ENCODE measurements around the gene DPP6. TPM values are rescaled to one million over a fixed set of nuclear protein-coding genes. Genes with fewer than 3 reads are reported as not detected.
A peak's percentile ranks its signal among the peaks of the same experiment; 100 is the strongest.

The DPP6 gene
- total and polyA plus RNA-seq, 11 donors = 0.05 to 2.9 (median 0.11) TPM; not detected in 3

DNA sequence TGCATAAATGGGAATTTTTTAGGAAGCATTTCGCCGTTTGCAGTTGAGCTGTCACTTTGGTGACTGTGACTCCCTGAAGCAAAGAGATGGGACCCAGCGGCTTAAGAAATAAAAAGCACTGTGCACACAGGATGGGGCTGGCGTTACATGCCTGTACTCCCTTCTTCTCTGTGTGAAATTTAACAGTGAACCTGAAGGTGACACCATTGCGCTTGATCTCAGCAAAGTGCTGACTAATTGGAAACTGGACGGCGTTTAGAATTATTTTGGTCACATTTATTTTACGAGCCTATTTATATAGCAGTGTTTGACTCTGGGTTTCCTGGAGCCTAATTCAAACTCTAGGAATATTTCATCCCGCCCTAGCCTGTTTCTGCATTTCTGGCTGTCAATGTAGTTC is 804.5 kb downstream of the DPP6 start:
- H3K36me3 ChIP-seq = no peaks in the 10 kb centered on the region

DNA sequence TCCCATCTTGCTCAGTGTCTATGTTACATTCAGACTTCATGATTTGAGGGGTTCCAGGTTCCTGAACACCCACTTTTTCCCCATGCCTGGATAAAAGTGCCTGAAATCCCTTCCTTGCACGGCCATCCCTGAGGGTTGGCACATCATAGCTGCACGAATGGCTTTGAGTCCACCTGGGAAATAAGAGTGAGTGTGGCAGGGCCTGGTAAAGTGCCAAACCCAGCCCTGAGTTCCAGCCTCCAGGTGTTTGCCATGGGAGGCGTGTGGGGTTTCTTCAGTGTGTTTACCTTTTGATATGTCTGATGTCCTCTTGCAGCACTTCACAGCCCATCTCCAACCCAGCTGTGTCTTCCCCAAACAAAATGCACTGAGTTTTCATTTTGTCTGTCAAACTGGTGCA is 805.0 kb downstream of the DPP6 start:
- Histone ChIP-seq H3K36me3 (no peaks in the 10 kb centered on the region), H3K9me3 (peaks cover 0 to 6% (median 0%) of the 10 kb centered on the region in 12 donors), H3K4me1 (no peaks in the 10 kb centered on the region), H3K4me3 (no peak overlapping the region), H3K27me3 (peaks cover 0 to 3% (median 0%) of the 10 kb centered on the region in 9 donors), H3K27ac (no peak overlapping the region)
- TF ChIP-seq POLR2A (IDR thresholded peaks at IDR 0.05) = no peak
- ATAC-seq (no peak), DNase-seq (no peak)
- intact Hi-C loops (cut with DNase I) = no loop called here
- 73 to 86% (median 78%) methylated on average over 2 to 3 of the region's 3 CpGs for WGBS, 4 donors

More for the DNA sequence above, 804.5 kb downstream of the DPP6 start:
- Histone ChIP-seq H3K4me1 (no peaks in the 10 kb centered on the region), H3K27me3 (peaks cover 0 to 3% (median 0%) of the 10 kb centered on the region in 9 donors), H3K9me3 (peaks cover 0 to 6% (median 0%) of the 10 kb centered on the region in 12 donors), H3K4me3 (no peak overlapping the region), H3K27ac (no peak overlapping the region)
- DNase-seq (no peak), ATAC-seq (no peak)
- WGBS, 4 donors = 77 to 82% (median 80%) methylated on average over 9 of the region's 9 CpGs
- intact Hi-C loops (cut with DNase I) = no loop called here
- TF ChIP-seq, protein P1, sequence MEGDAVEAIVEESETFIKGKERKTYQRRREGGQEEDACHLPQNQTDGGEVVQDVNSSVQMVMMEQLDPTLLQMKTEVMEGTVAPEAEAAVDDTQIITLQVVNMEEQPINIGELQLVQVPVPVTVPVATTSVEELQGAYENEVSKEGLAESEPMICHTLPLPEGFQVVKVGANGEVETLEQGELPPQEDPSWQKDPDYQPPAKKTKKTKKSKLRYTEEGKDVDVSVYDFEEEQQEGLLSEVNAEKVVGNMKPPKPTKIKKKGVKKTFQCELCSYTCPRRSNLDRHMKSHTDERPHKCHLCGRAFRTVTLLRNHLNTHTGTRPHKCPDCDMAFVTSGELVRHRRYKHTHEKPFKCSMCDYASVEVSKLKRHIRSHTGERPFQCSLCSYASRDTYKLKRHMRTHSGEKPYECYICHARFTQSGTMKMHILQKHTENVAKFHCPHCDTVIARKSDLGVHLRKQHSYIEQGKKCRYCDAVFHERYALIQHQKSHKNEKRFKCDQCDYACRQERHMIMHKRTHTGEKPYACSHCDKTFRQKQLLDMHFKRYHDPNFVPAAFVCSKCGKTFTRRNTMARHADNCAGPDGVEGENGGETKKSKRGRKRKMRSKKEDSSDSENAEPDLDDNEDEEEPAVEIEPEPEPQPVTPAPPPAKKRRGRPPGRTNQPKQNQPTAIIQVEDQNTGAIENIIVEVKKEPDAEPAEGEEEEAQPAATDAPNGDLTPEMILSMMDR (IDR thresholded peaks at IDR 0.05) = no peak
- TF ChIP-seq POLR2A (IDR thresholded peaks at IDR 0.05) = no peak

DNA sequence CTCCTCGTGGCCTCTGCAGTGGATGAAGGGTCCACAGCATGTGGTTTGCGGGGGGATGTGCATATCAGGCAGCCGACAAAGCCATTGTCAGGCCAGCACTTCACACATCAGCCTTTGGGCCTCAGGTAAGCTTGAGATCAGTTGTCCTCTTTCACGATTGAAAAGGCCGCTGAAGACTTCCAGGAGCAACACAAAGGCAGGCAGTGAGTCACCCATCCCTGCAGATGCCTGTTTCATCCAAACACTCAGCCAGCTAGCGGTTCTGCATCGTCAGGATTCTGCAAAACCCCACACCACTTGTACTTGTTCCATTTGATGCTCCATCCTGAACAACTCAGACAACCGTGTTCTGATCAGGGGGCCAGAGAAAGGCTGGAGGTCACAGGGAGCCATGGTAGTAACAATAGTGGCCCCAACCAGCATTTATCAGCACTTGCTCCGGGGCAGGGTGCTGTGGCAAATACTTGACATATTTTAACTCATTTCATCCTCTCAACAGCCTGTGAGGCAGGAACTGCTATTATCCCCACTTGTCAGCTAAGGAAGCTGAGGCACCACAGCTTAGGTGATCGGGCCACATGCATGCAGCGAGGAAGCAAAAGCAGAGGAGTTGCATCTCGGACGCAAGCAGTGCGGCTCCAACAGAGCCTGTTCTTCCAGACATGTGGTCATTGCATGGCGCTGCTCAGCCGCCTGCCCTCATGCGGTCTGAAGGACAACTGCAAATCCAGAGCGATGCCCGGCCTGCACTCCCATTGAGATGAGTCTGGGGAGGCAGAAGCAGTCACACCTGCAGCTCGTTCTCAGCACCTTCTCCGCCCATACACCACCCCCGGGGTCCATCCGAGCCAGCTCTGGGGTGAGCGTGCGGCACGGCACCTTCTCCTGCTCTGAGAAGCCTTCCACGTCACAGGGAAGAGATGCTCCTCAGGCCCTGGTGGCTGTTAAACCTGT is 805.8 kb downstream of the DPP6 start:
- TF ChIP-seq, protein P1 (IDR thresholded peaks at IDR 0.05) = no peak
- no peak for TF ChIP-seq POLR2A (IDR thresholded peaks at IDR 0.05)
- 74 to 77% (median 75%) methylated on average over 23 to 27 of the region's 27 CpGs for WGBS, 4 donors
- ATAC-seq (no peak), DNase-seq (peak in 1 of 5 donors; percentile 56)
- peaks cover 0 to 3% (median 0%) of the 10 kb centered on the region in 9 donors for H3K27me3 ChIP-seq
- no peaks in the 10 kb centered on the region for H3K4me1 ChIP-seq
- H3K9me3 ChIP-seq = peaks cover 0 to 3% (median 0%) of the 10 kb centered on the region in 12 donors
- intact Hi-C loops (cut with DNase I) = no loop called here
- no peaks in the 10 kb centered on the region for H3K36me3 ChIP-seq
- H3K4me3 ChIP-seq = no peak overlapping the region
- no peak overlapping the region for H3K27ac ChIP-seq

DNA sequence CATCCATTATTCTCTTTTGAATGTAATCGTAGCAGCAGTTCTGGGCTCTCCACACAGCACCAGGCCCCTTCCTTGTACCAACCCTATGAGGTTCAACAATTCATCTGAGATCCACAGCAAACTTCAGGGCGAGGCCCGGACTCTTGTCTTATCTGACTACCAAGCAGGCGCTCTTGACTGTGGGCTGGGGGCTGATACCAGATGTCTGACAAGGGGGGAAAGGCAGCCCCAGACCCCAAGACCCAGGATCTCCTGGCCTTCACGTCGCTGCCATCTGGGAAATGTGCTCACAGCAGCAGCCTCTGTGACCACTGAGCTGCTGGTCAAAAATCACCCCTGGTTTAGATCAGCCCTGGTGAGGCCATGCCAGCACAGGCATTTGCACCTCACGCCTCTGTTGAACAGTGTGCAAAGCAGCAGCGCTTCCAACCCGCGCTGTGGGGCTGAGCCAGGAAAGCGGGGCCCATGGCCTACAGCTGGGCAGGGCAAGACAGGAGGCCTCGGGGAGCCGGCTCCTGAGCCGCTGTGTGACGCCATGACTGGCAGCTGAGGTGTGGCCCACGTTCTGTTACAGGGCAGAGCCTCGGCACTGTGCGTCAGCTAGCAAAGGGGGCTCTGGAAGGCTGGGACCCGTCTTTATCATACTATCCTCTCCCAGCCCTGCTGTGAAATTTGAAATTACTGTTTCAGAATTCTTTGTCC is 806.8 kb downstream of the DPP6 start:
- Histone ChIP-seq H3K4me3 (no peak overlapping the region), H3K4me1 (no peaks in the 10 kb centered on the region), H3K27ac (no peak overlapping the region), H3K9me3 (no peaks in the 10 kb centered on the region), H3K27me3 (peaks cover 0 to 3% (median 0%) of the 10 kb centered on the region in 9 donors), H3K36me3 (no peaks in the 10 kb centered on the region)
- intact Hi-C loops (cut with DNase I) = no loop called here
- ATAC-seq = no peak
- TF ChIP-seq, protein P1 (IDR thresholded peaks at IDR 0.05) = no peak
- no peak for TF ChIP-seq POLR2A (IDR thresholded peaks at IDR 0.05)
- WGBS, 4 donors = 67 to 81% (median 76%) methylated on average over 18 to 19 of the region's 19 CpGs
- no peak for DNase-seq

Measured in heart left ventricle (tissue), 16 donors.